NCI-H2081 (cell line): ENCODE data around the gene C1S.
A peak's percentile ranks its signal among the peaks of the same experiment; 100 is the strongest.
"Not testable (repeated sequence)": the region's sequence is repeated elsewhere in the genome, so short reads cannot be mapped to it uniquely, and the experiment has no call there.

Source experiments
- DNase-seq, 2 experiments: peaks; one replicate each; lab custom pipeline; 2025; lab: John Stamatoyannopoulos, UW

The C1S gene

DNA sequence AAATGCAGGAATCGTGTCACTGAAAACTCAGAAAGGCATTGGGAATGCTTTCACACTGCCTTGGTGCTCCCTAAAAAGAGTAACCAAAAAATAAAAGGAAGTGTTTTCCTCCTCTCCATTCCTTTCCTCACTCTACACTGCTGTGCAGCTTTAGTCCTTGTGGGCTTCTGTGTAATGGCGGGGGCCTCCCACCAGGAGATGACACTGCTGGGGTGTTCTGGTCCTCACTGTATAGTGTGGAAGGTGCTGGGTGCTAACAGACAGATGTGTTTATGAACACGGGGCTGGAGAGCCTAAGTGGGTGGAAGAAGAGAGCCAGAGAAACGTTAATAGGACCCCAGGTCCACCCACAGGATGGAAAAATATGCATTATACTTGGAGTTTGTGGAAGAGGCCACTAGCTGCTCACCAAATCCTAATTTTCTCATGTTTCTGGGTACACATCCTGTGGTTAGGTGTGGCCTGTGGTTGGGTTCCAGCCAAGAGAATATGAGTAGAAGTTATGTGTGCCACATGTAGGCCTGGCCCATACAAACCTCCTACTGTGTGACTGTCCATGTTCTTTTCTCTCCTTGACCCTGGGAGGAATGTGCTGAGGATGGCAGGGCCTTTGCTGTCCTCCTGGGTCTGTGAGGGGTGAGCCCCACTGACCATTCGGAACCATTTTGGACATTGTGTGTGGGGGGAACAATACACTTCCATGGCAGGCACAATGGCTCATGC, 14.0 kb upstream of the C1S start:
- DNase-seq: no peak

DNA sequence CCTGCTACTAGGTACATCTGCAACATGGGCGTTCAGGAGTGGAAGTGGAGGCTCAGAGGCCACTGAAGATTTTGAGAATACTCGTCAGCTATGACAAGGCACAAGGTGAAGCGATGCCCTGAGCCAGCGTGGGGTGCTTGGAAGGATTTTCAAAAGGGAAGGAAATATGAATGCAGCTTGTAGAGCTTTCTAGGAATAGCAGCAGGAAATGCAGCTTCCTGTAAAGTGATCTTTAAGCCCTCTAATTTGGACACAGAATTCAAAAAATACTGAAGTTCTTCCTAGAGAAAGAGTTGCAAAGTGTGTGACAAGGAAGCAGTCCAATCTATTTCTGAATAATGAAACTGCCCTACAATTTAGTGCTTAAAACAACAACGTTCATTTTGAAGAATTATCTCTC, 13.2 kb upstream of the C1S start:
- DNase-seq: no peak

DNA sequence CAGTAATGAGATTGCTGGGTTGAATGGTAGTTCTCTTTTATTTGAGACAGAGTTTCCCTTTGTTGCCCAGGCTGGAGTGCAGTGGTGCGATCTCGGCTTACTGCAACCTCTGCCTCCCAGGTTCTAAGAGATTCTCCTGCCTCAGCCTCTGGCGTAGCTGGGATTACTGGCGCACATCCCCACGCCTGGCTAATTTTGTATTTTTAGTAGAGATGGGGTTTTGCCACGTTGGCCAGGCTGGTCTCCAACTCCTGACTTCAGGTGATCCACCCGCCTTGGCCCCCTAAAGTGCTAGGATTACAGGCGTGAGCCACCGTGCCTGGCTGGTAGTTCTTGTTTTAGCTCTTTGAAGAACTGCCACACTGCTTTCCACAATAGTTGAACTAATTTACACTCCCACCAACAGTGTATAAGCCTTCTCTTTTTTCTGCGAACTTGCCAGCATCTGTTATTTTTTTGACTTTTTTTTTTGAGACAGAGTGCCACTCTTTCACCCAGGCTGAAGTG, 11.0 kb upstream of the C1S start:
- not testable (repeated sequence) for DNase-seq

DNA sequence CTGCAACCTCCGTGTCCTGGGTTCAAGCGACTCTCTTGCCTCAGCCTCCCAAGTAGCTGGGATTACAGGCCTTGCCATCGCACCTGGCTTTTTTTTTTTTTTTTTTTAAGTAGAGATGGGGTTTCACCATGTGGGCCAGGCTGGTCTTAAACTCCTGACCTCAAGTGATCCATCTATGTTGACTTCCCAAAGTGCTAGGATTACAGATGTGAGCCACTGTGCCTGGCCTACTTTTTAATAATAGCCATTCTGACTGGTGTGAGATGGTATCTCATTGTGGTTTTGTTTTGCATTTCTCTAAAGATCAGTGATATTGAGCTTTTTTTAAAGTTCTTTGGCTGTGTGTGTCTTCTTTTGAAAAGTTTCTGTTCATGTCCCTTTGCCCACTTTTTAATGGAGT, 10.5 kb upstream of the C1S start:
- DNase-seq: not testable (repeated sequence)

DNA sequence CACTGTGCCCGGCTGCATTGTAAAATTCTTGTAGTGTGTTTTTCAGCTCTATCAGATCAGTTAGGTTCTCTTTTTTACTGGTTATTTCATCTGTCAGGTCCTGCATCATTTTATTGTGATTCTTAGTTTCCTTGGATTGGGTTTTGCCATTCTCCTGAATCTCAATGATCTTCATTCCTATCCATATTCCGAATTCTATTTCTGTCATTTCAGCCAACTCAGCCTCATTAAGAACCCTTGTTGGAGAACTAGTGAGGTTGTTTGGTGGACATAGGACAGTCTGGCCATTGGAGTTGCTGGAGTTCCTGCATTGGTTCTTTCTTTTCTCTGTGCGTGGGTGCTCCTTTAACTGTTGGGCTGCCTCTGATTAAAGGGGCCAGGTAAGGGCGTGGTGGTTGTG, 5.6 kb upstream of the C1S start:
- DNase-seq: no peak

DNA sequence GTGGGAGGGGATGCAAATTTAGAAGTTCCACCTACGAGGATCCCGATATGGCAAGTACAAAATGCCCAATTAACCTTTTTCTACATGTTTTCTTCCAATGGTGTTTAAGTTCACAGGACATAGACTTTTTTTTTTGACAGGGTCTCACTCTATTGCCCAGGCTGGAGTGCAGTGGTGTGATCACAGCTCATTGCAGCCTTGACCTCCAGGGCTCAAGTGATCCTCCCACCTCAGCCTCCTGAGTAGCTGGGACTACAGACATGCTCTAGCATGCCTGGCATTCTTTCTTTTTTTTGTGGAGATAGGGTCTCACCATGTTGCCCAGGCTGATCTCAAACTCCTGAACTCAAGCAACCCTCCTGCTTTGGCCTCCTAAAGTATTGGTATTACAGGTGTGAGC, 4.8 kb upstream of the C1S start:
- DNase-seq: not testable (repeated sequence)

DNA sequence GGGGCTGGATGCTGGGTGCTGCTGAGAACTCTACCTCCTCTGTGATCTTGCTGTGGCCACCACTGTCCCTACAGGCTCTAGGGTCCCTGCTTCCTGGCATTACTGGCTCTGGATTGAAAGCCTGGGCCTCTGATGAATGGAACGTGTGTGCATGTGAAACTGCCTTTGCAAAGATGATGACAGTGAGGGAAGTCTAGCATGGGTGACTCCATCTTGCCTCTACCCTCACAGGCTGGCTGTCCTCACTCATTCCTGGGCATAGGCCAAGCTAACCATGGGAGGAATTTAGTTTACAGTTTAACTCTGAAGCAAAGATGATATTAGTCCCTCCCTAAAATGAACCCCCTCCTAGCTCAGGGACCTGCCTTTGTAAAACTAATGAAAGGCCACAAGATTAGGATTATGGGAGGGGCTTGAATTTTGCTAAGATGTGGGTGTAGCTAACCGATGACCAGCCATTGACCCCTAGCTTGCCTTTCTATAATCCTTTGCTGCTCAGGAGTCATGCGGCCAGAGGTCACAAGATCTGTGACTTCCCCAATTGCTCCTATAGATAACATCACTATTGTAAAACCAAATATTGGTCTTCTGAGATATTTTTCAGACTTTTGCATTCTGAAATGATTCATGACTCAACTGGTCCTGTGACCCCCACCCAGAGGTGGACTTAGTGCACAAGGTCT, 2.2 kb upstream of the C1S start:
- no peak for DNase-seq

DNA sequence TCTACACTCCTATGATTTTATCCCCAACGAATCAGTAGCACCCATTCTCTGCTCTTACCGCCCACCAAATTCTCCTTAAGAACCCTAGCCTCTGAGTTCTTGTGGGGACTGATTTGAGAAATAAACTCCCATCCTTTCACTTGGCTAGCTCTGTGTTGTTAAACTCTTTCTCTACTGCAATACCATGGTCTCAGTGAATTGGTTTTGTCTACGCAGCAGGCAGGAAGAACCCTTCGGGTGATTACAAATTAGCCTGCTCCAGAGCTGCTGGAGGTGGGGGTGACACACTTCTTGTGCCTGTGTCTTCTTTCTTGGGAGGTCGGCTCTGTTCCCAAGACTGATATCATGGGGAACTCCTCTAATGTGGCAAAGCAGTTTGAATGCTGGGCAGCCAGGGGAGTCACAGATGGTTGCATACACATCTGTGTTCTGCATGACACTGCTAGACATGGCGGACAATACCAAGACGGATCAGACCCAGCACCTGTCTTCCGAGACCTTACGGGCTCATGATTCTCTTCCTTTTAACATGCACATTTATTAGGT, 1.6 kb upstream of the C1S start:
- no peak for DNase-seq

DNA sequence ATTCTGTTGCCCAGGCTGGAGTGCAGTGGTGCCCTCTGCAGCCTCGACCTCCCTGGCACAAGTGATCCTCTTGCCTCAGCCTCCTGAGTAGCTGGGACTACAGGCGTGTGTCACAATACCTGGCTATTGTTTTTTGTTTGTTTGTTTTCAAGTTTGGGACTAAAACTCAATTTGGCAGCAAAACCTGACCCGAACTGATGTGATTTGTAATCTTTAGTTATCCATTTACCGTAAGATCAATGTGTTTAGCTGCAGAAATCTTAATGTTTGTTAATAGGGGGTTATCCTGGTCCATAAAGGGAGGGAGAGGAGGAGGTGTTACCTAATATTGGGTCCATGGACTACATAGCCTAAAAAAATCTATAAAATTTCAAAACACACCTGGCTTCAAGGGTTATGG, 738 bp upstream of the C1S start:
- no peak for DNase-seq

DNA sequence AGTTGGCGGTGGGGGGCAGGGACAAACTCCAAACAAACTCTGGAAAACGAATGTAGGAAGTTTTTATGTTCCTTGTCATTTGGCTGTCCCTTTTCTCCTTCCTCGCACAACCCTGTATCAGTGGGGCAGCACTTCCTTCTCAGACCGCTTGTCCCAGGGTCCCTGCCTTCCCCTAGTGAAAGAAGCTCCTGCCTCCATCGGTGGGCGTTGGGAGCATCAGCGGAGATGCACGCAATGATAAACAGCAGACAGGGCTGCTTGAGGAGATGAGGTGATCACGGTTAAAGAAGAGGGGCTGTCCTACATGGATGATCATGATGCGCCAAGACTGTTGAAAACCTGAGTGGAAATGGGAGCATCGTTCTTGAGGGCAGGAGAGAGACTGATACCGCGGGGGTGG, 620 bp downstream of the C1S start:
- no peak for DNase-seq

DNA sequence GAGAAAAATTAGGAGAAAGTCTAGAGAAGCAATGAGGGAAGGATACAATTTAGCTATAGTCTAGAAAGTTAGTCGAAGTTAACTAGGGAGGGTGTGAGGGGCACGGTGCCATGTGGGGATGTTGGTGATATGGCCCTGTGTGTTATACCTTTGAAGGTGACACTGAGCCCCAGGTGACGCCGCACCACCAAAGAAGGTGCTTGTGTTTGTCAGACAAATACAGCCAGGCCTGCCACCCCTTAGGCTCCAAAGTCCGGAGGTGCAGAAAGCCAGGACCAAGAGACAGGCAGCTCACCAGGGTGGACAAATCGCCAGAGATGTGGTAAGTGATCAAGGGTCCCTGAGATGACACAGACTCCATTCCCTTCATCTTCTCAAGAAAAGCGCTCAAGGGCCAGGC, 1.1 kb downstream of the C1S start:
- DNase-seq: no peak

DNA sequence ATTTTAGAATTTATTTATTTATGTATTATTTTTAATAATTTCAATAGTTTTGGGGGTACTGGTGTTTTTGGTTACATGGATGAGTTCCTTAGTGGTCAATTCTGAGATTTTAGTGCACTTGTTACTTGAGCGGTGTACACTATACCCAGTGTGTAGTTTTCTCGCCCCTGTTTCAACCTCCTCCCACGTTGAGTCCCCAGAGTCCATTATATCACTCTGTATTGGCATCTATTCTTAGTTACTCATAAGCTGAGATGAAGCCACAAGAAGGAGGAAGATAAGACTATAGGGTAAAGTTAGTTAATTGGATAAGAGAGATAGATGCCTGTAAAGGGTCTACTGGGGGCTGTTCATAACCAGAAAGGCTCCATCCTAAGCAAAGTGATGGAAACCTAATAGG, 4.0 kb downstream of the C1S start:
- no peak for DNase-seq

DNA sequence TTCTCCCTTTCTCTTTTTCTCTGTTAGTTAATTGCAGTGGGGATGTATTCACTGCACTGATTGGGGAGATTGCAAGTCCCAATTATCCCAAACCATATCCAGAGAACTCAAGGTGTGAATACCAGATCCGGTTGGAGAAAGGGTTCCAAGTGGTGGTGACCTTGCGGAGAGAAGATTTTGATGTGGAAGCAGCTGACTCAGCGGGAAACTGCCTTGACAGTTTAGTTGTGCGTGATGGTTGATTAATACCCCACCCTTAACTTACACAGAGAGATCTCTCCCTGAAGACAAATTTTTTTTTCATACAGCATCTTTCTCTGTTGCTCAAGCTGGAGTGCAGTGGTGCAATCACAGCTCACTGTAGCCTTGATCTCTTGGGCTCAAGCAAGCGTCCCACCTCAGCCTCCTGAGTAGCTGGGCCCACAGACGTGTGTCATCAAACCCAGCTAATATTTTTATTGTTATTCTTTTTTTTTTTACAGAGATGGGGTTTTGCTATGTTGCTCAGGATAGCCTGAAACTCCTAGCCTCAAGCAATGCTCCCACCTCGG, 4.6 kb downstream of the C1S start:
- no peak for DNase-seq

DNA sequence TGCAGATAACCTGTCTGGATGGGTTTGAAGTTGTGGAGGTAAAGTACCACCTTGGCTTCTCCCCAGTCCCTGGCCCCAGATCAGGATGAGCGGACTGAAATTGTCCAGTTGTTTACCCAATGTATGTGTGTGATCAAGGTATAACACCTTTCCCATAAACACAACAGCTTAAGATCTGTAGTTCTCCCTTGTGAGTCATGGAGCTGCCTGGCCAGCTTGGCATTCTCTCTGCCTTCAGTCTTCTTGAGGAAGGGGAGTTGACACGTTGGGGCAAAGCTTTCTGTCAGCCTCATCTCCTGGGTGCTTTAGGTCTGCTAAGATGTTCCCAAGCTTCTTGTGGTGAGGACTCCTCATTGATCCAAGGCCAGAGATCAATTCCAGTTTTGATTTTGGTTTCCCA, 6.1 kb downstream of the C1S start:
- DNase-seq: no peak

DNA sequence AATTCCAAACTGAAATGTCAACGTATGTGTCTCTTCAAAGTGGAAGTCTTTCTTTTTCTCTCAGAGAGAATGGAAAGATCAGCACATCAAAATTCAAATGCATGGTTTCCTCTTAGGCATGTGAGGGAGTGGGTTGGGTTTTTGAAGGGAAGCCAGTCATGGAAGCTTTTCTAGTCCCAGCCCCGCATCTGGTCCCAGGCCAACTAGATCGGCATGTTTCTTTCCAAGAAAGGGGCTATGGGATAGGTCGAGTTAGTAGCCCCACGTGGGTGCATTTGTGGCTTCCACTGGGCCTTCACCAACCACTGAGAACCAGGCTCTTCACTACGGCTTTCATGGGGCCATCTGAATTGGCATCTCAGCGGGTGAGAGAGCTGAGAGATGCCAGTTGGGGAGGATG, 6.6 kb downstream of the C1S start:
- DNase-seq: no peak

DNA sequence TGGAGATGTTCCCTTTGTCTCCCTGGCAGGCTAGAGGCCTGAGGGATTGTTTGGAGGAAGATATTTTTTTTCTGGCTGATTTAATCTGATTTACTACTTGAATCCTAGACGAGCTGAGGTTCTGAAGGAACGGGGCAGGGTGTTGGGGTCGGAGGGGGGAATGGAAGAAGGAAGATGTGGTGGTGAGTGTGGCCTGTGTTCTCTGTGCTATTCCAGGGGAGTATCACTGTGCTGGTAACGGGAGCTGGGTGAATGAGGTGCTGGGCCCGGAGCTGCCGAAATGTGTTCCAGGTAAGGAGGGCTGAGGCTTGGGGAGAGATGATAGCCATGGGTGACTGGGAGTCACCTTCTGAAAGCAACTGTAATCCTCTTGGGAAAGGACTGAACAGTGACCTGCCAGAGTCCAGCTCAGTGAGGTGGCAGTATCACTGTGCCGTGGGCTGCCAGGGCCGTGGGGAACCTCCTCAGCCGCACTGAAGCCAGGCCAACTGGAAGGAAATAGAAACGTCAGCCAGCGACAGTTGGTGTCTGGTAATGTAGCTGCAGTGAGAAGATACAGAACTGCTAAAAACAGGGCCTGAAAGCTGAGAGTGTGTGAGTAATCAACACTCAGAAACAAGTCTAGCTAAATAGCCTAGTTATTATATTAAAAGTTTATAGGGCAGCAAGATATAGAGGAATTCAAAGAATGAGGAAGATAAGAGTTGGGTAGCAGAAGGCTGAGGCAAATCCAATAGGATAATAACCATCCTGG, 7.9 kb downstream of the C1S start:
- no peak for DNase-seq

DNA sequence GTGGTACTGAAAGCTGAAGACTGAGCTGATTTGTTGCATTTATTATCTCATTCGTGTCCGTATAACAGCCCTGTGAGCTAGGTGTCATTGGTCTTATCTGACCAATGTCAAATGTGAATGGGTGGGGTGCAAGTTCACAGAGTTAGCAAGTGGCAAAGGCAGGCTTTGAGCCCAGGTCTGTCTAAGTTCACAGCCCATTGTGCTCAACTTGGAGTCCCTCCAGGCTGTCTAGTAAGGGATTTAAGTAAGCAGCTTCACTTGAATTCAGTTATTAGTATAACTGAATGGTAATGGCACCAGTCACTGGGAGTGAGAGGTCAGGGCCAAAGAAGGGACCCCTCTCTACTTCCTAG, 8.5 kb downstream of the C1S start:
- DNase-seq: no peak

DNA sequence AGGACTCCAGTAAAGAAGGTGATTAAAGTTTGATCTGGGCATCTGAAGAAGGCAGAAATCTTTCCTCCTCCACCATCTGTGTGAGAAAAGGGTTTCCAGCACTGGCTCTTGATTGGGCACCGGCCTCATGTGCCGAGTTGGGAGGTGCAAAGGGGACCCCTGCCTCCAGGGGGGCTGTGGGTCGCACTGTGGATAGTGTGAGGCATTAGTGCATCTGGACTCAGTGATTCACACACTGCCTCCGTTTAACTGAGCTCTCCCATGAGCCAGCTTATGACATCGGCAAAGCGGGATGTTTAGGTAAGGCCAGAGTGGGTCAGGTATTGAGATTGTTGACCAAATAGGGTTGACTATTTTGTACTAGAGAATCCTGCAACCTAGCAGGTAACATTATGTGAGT, 8.9 kb downstream of the C1S start:
- no peak for DNase-seq

DNA sequence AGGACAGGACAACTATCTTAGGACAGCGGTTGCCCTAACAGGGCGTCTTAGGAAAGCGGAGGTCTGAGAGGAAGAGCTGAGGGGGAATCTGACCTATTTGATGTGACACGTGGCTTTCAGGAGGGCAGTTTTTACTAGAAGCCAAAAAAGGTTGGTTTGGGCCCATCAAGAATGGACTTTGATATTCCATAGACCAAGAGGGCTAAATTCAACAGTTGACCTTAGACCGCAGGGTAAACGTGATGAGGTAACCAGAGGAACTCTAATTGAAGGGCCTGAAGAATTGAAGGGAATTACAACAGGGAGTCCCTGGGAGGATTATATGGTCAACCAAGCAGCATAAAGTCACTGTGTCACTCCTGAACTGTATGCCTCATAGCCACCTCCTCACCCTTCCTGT, 11.5 kb downstream of the C1S start:
- DNase-seq: no peak

DNA sequence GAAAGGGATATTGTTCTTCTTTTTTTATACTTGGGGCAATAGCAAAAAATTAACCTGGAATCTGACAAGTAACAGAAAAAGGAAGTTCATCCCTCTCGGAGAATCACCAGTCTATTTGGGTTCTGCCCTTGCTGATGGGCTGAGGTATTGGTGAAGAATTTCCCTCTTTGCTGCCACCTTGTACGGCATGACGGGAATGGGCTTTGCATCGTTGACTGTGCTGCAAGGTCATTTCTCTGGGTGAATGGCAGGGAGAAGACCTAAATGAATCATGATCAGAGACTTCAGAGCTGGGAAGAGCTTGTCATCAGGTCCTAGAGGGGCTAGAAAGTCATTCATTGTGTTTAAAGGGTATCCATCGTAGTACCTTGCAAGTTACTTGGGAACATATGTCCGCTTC, 12.0 kb downstream of the C1S start:
- DNase-seq: no peak

DNA sequence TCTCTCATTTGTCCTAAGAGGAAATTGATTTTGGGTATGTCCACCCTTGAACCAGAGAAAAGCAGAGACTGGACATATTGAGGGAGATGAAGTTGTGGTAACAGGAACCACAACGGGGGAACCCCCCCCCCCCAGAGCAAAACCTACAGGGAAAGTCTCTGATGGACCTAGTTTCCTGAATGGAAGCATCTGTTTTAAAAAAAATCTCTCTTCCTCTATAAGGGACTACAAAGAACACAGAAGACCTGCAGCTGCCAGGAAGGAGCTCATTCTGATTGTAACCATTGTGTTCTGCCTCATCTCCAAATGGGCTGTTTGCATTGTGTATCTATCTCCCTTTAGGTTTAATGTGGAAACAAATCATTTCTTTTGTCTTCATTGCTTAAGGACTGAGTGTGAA, 13.4 kb downstream of the C1S start:
- peak in 1 of 2 experiments; percentile 32 for DNase-seq

DNA sequence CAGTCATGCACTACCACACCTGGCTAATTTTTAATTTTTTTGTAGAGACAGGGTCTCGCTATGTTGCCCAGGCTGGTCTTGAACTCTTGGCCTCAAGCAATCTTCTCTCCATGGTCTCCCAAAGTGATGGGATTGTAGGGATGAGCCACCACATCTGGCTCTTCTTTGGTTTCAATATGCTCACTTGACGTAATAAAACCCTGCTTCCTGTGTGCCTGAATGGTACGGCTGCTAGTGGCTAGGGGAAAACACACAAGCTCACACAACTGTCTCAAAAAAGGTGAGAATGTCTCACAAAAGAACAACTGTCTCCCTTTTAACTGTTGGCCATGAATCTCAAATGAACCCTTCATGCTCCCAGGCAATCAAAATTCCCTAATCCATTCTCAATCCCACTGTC, 15.0 kb downstream of the C1S start:
- no peak for DNase-seq

DNA sequence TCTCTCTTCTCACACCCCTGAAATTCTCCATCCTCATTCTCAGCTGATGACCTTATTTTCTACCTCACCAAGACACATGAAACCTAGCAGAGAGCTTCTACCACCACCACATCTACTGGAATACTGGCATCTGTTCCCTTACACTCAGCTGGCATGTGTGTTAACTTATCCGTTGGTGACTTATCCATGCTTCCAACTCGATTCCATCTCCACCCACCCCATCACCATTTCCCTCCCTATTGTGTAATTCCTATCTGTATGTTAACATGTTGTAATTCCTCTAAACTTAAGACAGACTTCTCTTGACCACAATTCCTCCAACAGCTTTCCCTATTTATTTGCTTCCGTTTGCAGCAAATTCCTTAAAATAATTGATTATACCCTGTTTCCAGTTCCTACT, 15.4 kb downstream of the C1S start:
- no peak for DNase-seq
